ENCODE data around the gene ZNF197.

DNA sequence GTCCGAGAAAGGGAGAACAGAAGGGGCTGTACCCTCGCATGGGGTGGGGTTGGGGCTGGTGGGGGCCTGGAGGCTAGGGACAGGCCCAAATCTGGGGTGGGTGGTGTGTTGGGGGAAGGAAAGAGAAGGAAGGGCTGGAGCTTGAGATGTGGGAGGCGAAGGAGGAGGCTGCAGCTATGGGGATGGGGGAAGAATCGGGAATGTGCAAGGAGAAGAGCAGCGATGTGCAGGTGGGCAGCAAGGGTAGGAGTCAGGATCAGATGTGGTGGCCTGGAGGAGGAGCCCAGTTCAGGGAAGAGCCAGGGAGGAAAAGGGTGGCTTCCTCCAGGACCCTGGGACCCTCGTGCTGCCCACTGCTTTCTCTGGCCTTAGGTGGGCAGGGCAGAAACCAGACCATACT is 44.9 kb downstream of the ZNF197 start:
- TF ChIP-seq, protein P1, sequence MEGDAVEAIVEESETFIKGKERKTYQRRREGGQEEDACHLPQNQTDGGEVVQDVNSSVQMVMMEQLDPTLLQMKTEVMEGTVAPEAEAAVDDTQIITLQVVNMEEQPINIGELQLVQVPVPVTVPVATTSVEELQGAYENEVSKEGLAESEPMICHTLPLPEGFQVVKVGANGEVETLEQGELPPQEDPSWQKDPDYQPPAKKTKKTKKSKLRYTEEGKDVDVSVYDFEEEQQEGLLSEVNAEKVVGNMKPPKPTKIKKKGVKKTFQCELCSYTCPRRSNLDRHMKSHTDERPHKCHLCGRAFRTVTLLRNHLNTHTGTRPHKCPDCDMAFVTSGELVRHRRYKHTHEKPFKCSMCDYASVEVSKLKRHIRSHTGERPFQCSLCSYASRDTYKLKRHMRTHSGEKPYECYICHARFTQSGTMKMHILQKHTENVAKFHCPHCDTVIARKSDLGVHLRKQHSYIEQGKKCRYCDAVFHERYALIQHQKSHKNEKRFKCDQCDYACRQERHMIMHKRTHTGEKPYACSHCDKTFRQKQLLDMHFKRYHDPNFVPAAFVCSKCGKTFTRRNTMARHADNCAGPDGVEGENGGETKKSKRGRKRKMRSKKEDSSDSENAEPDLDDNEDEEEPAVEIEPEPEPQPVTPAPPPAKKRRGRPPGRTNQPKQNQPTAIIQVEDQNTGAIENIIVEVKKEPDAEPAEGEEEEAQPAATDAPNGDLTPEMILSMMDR (conservative IDR thresholded peaks at IDR 0.05; ENCODE audit: low read depth, low read length) = no peak
- no peak for TF ChIP-seq EZH2 (IDR thresholded peaks at IDR 0.05; ENCODE audit: low read length, unreplicated experiment)

Data from PC-3 (cell line).